Measurements from ENCODE around the gene MYLK. TPM values are rescaled to one million over a fixed set of nuclear protein-coding genes. Genes with fewer than 3 reads are reported as not detected.

The MYLK gene
- total and polyA plus RNA-seq, 2 of the 4 experiments (the other 2 are of a cell fraction): 299 to 484 TPM

DNA sequence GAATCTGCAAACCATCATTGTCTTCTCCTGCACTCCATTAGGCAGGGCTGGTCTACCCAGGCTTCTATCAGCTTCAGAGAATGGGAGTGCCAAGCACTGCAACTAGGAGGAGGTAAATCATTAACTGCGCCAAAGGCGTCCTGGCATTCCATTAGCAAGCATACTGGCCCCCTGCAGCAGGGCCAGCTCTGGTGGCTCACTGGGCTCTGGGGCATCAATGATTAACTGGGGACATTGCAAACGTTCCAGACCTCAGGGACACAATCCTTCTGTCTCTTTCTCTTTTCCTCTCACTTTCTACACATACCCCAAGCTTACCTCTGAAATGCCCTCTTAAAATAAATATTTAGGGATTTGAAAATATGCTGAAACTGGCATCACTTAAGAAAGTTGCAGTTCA lies 129.0 kb downstream of the MYLK start:
- H3K27ac ChIP-seq (ENCODE audit: insufficient read depth, low read length): peak overlapping the region; percentile 60; the same call in 1 of the 2 replicates
- peak overlapping the region; percentile 89 for H2BK20ac ChIP-seq (ENCODE audit: low read depth, low read length)
- ATAC-seq (ENCODE audit: low read depth) (no peak), DNase-seq (no peak)
- H4K91ac ChIP-seq (ENCODE audit: insufficient read depth, low read depth, low read length): peak overlapping the region; percentile 93
- H2BK5ac ChIP-seq (ENCODE audit: low read depth, low read length, poor library complexity, severe bottlenecking): peak overlapping the region; percentile 57
- H3K9me3 ChIP-seq (ENCODE audit: control insufficient read depth, insufficient read depth, low read length): no peaks in the 10 kb centered on the region
- peaks cover 43 to 83% of the 10 kb centered on the region in 2 experiments for H3K79me1 ChIP-seq (ENCODE audit: low read depth in 1 of 2, low read length in 2 of 2)
- no peak overlapping the region for H3K4me2 ChIP-seq (ENCODE audit: low read depth, low read length)
- H4K20me1 ChIP-seq (ENCODE audit: insufficient read depth, low read length): no peaks in the 10 kb centered on the region
- H3K56ac ChIP-seq (ENCODE audit: extremely low read depth, insufficient read depth, low read length): no peak overlapping the region
- CTCF ChIA-PET: no interaction called here
- H2AFZ ChIP-seq (replicated peaks; ENCODE audit: low read length, poor library complexity): no peak overlapping the region
- no peaks in the 10 kb centered on the region for H3K27me3 ChIP-seq (ENCODE audit: control insufficient read depth, insufficient read depth, low read length)
- H2BK15ac ChIP-seq (ENCODE audit: low read depth, low read length): peak overlapping the region; percentile 54; the same call in 1 of the 3 replicates
- POLR2A ChIA-PET (ENCODE audit: unreplicated experiment): no interaction called here
- dilution Hi-C loops (cut with HindIII; ENCODE audit: low sequenced_read_pairs, unreplicated experiment) (no loop called here), in situ Hi-C loops (cut with MboI; ENCODE audit: low sequenced_read_pairs) (no loop called here), intact Hi-C loops (cut with micrococcal nuclease) (no loop called here)
- peaks cover 26% of the 10 kb centered on the region for H3K36me3 ChIP-seq (ENCODE audit: control insufficient read depth, insufficient read depth, low read length)
- peak overlapping the region; percentile 75 for H3K14ac ChIP-seq (replicated peaks; ENCODE audit: low read depth, low read length)
- peak overlapping the region; percentile 85 for H4K5ac ChIP-seq (ENCODE audit: low read depth, low read length)
- H3K18ac ChIP-seq (ENCODE audit: low read depth, low read length): peak overlapping the region; percentile 32
- no peak overlapping the region for H3K4me3 ChIP-seq (ENCODE audit: insufficient read depth, low read depth, low read length)
- TF ChIP-seq, protein P1, sequence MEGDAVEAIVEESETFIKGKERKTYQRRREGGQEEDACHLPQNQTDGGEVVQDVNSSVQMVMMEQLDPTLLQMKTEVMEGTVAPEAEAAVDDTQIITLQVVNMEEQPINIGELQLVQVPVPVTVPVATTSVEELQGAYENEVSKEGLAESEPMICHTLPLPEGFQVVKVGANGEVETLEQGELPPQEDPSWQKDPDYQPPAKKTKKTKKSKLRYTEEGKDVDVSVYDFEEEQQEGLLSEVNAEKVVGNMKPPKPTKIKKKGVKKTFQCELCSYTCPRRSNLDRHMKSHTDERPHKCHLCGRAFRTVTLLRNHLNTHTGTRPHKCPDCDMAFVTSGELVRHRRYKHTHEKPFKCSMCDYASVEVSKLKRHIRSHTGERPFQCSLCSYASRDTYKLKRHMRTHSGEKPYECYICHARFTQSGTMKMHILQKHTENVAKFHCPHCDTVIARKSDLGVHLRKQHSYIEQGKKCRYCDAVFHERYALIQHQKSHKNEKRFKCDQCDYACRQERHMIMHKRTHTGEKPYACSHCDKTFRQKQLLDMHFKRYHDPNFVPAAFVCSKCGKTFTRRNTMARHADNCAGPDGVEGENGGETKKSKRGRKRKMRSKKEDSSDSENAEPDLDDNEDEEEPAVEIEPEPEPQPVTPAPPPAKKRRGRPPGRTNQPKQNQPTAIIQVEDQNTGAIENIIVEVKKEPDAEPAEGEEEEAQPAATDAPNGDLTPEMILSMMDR (conservative IDR thresholded peaks at IDR 0.05; ENCODE audit: low read depth, low read length): no peak
- TF ChIP-seq POLR2A (IDR thresholded peaks at IDR 0.05; ENCODE audit: low read depth, low read length) (no peak), CHD1 (IDR thresholded peaks at IDR 0.05; ENCODE audit: low read depth, low read length) (no peak), NFE2L2 (IDR thresholded peaks at IDR 0.05; ENCODE audit: low read depth, low read length) (no peak)
- TF ChIP-seq, protein P2, sequence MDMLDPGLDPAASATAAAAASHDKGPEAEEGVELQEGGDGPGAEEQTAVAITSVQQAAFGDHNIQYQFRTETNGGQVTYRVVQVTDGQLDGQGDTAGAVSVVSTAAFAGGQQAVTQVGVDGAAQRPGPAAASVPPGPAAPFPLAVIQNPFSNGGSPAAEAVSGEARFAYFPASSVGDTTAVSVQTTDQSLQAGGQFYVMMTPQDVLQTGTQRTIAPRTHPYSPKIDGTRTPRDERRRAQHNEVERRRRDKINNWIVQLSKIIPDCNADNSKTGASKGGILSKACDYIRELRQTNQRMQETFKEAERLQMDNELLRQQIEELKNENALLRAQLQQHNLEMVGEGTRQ (IDR thresholded peaks at IDR 0.05; ENCODE audit: low read depth, low read length): no peak
- WGBS, 2 experiments (ENCODE audit: extremely low coverage in 2 of 2, insufficient read length in 1 of 2): 60% methylated on average over 2 of the region's 3 CpGs; no CpG with 5 or more reads in 1 of the 2 experiments
- H2AK9ac ChIP-seq (replicated peaks; ENCODE audit: low read depth, low read length, poor library complexity): no peak overlapping the region
- H2BK120ac ChIP-seq (ENCODE audit: low read depth, low read length): peak overlapping the region; percentile 87
- H3K9ac ChIP-seq (ENCODE audit: low read depth, low read length): peak overlapping the region; percentile 1; the same call in 1 of the 2 replicates
- peak overlapping the region; percentile 96 for H3K4ac ChIP-seq (ENCODE audit: low read depth, low read length)
- H3K4me1 ChIP-seq (ENCODE audit: control insufficient read depth, insufficient read depth, low read length): peaks cover 39% of the 10 kb centered on the region
- H3K9me1 ChIP-seq (ENCODE audit: insufficient read depth, low read length): peaks cover 47% of the 10 kb centered on the region
- H2AK5ac ChIP-seq (ENCODE audit: low read depth, low read length): peak overlapping the region; percentile 52
- H4K8ac ChIP-seq (ENCODE audit: low read depth in 2 of 2, low read length in 2 of 2): peak overlapping the region; percentile 77 to 80; a peak in 3 of 4 replicates
- BruUV-seq (replicated peaks): no TSS peak
- peak overlapping the region; percentile 56; the same call in 1 of the 2 replicates for H3K23ac ChIP-seq (ENCODE audit: low read depth, low read length)

All from IMR-90 (cell line).